Glutamatergic neuron (in vitro differentiated cells): Measurements from ENCODE around the gene DEFB125. TPM values are rescaled to one million over a fixed set of nuclear protein-coding genes. Genes with fewer than 3 reads are reported as not detected.

Experiments
- DNase-seq: peaks from one replicate; pipeline ENCODE4 v3.0.0; 2022
- H3K27ac Mint-ChIP-seq: one replicate; pipeline ENCODE4 v1.8.0; 2020; ENCODE audit warnings: mild to moderate bottlenecking, mixed read lengths, inconsistent platforms; ENCODE audit not compliant: unreplicated experiment
- H3K27me3 Mint-ChIP-seq: one replicate; pipeline ENCODE4 v1.8.0; 2020; ENCODE audit warnings: mild to moderate bottlenecking, moderate library complexity, mixed read lengths, inconsistent platforms; ENCODE audit not compliant: unreplicated experiment
- H3K36me3 Mint-ChIP-seq: one replicate; pipeline ENCODE4 v1.8.0; 2020; ENCODE audit warnings: mild to moderate bottlenecking, mixed read lengths, inconsistent platforms; ENCODE audit not compliant: unreplicated experiment
- H3K4me1 Mint-ChIP-seq: one replicate; pipeline ENCODE4 v1.8.0; 2020; ENCODE audit warnings: mild to moderate bottlenecking, low read depth, mixed read lengths, inconsistent platforms; ENCODE audit not compliant: unreplicated experiment
- H3K4me3 Mint-ChIP-seq: one replicate; pipeline ENCODE4 v1.8.0; 2020; ENCODE audit warnings: mild to moderate bottlenecking, mixed read lengths, inconsistent platforms; ENCODE audit not compliant: unreplicated experiment
- H3K9me3 Mint-ChIP-seq: one replicate; pipeline ENCODE4 v1.8.0; 2020; ENCODE audit warnings: mild to moderate bottlenecking, moderate library complexity, mixed read lengths, inconsistent platforms; ENCODE audit not compliant: unreplicated experiment
- total RNA-seq: library from RNA; stranded (reverse); fragmentation: NEBNext Ultra II Directional; extraction: Animal tissue kit (Norgen Biotek cat#: 25700); gene quantifications from one replicate; pipeline ENCODE4 v1.2.1, GENCODE V29; 2021; ENCODE audit not compliant: unreplicated experiment
- TF ChIP-seq, protein P1 (sequence below): fragments of 200-600 bp; sonication (generic); IDR thresholded peaks from one replicate; pipeline ENCODE4 v1.5.0; 2021; ENCODE audit not compliant: partially characterized antibody, unreplicated experiment

DEFB125 gene
- total RNA-seq, 1 donor from 2014 or later = not detected

DNA sequence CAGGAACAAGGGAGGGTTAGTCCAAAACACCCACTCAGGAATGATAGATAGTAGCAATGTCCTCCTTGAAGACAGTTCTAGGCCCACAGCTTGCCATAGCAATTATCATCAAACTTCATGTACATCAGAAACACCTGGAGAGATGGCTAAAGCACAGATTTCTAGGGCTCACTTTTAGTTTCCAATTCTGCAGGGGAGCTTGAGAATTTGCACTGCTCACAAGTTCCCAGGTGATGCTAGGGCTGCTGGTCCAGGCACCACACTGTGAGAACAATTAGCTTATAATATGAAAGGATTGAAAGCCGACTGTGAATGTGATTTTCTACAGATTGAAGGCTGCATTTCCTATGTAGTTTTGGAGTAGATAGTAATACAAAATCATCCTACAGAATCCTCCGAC is 58.4 kb downstream of the DEFB125 start:
- Mint-ChIP-seq H3K4me1 (no peaks in the 10 kb centered on the region), H3K9me3 (no peaks in the 10 kb centered on the region), H3K27me3 (no peaks in the 10 kb centered on the region), H3K27ac (no peak overlapping the region), H3K4me3 (no peak overlapping the region), H3K36me3 (no peaks in the 10 kb centered on the region)
- TF ChIP-seq, protein P1, sequence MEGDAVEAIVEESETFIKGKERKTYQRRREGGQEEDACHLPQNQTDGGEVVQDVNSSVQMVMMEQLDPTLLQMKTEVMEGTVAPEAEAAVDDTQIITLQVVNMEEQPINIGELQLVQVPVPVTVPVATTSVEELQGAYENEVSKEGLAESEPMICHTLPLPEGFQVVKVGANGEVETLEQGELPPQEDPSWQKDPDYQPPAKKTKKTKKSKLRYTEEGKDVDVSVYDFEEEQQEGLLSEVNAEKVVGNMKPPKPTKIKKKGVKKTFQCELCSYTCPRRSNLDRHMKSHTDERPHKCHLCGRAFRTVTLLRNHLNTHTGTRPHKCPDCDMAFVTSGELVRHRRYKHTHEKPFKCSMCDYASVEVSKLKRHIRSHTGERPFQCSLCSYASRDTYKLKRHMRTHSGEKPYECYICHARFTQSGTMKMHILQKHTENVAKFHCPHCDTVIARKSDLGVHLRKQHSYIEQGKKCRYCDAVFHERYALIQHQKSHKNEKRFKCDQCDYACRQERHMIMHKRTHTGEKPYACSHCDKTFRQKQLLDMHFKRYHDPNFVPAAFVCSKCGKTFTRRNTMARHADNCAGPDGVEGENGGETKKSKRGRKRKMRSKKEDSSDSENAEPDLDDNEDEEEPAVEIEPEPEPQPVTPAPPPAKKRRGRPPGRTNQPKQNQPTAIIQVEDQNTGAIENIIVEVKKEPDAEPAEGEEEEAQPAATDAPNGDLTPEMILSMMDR = no peak
- no peak for DNase-seq

Other genes starting within 250 kb of the DEFB125 start
- not detected for gene DEFB126, start 54.9 kb downstream of the DEFB125 start, total RNA-seq
- gene DEFB127, start 69.8 kb downstream of the DEFB125 start, total RNA-seq = not detected
- not detected for gene DEFB128, start 102.0 kb downstream of the DEFB125 start, total RNA-seq
- gene DEFB129, start 139.6 kb downstream of the DEFB125 start, total RNA-seq = not detected
- not detected for gene DEFB132, start 170.1 kb downstream of the DEFB125 start, total RNA-seq
- 61.1 TPM for gene C20orf96, start 203.1 kb downstream of the DEFB125 start, total RNA-seq
- 15.3 TPM for gene ZCCHC3, start 209.9 kb downstream of the DEFB125 start, total RNA-seq
- gene SOX12, start 237.9 kb downstream of the DEFB125 start, total RNA-seq = 67.0 TPM